ENCODE measurements around the gene YAP1.

- TF ChIP-seq CTCF (IDR thresholded peaks at IDR 0.05): no peak
- TF ChIP-seq POLR2AphosphoS5 (IDR thresholded peaks at IDR 0.05): no peak
- TF ChIP-seq POLR2A (IDR thresholded peaks at IDR 0.05): no peak
- no peak for TF ChIP-seq EP300 (IDR thresholded peaks at IDR 0.05)
Measured at GRCh38 chr11:102134597-102134996, 24.4 kb downstream of the YAP1 start.
